HepG2 (cell line): ENCODE data around the gene NMRAL1. TPM values are rescaled to one million over a fixed set of nuclear protein-coding genes. Genes with fewer than 3 reads are reported as not detected.

Experiments
- CREM ChIP-seq, 2 experiments: sonication (generic) in 1 of 2; formaldehyde crosslinking in 1 of 2; IDR thresholded peaks; 2 replicates each; pipeline versions ENCODE4 v1.4.0 to v1.6.1; 2016 to 2020; ENCODE audit warnings: antibody characterized with exemption in 1 of 2, mild to moderate bottlenecking in 1 of 2, missing genetic modification reagents in 1 of 2
- DR1 ChIP-seq: sonication (generic); formaldehyde crosslinking; IDR thresholded peaks from 2 replicates; pipeline ENCODE4 v1.8.0; 2021; ENCODE audit warnings: mild to moderate bottlenecking, missing genetic modification reagents, inconsistent platforms
- ISL2 ChIP-seq: sonication (generic); formaldehyde crosslinking; IDR thresholded peaks from 2 replicates; pipeline ENCODE4 v1.5.0; 2020; ENCODE audit warnings: missing genetic modification reagents
- KDM5B ChIP-seq: sonication (generic); formaldehyde crosslinking; IDR thresholded peaks from 2 replicates; pipeline ENCODE4 v1.4.0; 2020; ENCODE audit warnings: missing genetic modification reagents, mild to moderate bottlenecking, borderline replicate concordance
- KIAA2018 ChIP-seq: sonication (generic); formaldehyde crosslinking; IDR thresholded peaks from 2 replicates; pipeline ENCODE4 v1.5.0; 2020; ENCODE audit warnings: mild to moderate bottlenecking, missing genetic modification reagents, borderline replicate concordance
- NCOA2 ChIP-seq: sonication (generic); formaldehyde crosslinking; IDR thresholded peaks from 2 replicates; pipeline ENCODE4 v1.8.0; 2022; ENCODE audit warnings: inconsistent platforms
- ZKSCAN1 ChIP-seq: fragments of 150-350 bp; IDR thresholded peaks from 2 replicates; pipeline ENCODE4 v1.6.1; 2014; ENCODE audit warnings: low read length
- ZNF232 ChIP-seq: sonication (generic); formaldehyde crosslinking; IDR thresholded peaks from 2 replicates; pipeline ENCODE4 v1.4.0; 2020; ENCODE audit warnings: missing genetic modification reagents, borderline replicate concordance
- ZNF280B ChIP-seq: sonication (generic); formaldehyde crosslinking; IDR thresholded peaks from 2 replicates; pipeline ENCODE4 v1.5.0; 2020; ENCODE audit warnings: missing genetic modification reagents, mild to moderate bottlenecking, borderline replicate concordance
- ZNF432 ChIP-seq: sonication (generic); formaldehyde crosslinking; IDR thresholded peaks from 2 replicates; pipeline ENCODE4 v1.5.0; 2020; ENCODE audit warnings: missing genetic modification reagents, mild to moderate bottlenecking, borderline replicate concordance
- ZNF704 ChIP-seq: sonication (generic); formaldehyde crosslinking; IDR thresholded peaks from 2 replicates; pipeline ENCODE4 v1.8.1; 2023; ENCODE audit warnings: mild to moderate bottlenecking, inconsistent platforms, moderate library complexity, missing genetic modification reagents, borderline replicate concordance
- ZNF772 ChIP-seq: sonication (generic); formaldehyde crosslinking; IDR thresholded peaks from 2 replicates; pipeline ENCODE4 v1.5.0; 2020; ENCODE audit warnings: mild to moderate bottlenecking, missing genetic modification reagents
- polyA plus RNA-seq, 8 experiments: library from polyadenylated mRNA; depleted of rRNA in 3 of 8; stranded (reverse) in 7 of 8; unstranded in 1 of 8; fragments of >200 nt; fragmentation: Illumina TruSeq in 4 of 8; extraction: Trizol in 4 of 8; gene quantifications; 2 replicates each; pipeline versions ENCODE4 v1.2.1 to v1.2.3, GENCODE V29; 2011 to 2016; ENCODE audit warnings: low read depth in 4 of 8, missing spikeins in 1 of 8, mixed read lengths in 1 of 8; ENCODE audit not compliant: insufficient read depth in 1 of 8
- total RNA-seq, 5 experiments: library from RNA; depleted of rRNA; stranded (reverse); fragments of >200 nt; fragmentation: Illumina TruSeq; extraction: Trizol; gene quantifications; 2 replicates each; pipeline ENCODE4 v1.2.3, GENCODE V29; 2016; ENCODE audit warnings: low read depth in 1 of 5
- TF ChIP-seq, protein P1 (sequence below): sonication (generic); formaldehyde crosslinking; IDR thresholded peaks from 2 replicates; pipeline ENCODE4 v1.5.0; 2020; ENCODE audit warnings: missing genetic modification reagents

NMRAL1 gene
- total and polyA plus RNA-seq, 2 of the 13 experiments (the other 11 are each of a cell fraction or from before 2014, with no cell fraction given), result 30.8 to 33.1 TPM

GRCh38 chr16:4461250-4462085, 13.0 kb downstream of the NMRAL1 start (continued):
- TF ChIP-seq ZNF704, result 0 out of 2 replicates have a peak, but pooled peaks have one; percentile 78
- TF ChIP-seq ISL2, result peak; percentile 31; the same call in 1 of the 2 replicates
- TF ChIP-seq ZNF772, result peak; percentile 21; the same call in 1 of the 2 replicates
- TF ChIP-seq ZNF232 (CRISPR knock-in tag), result 0 out of 2 replicates have a peak, but pooled peaks have one; percentile 9
- TF ChIP-seq NCOA2 (CRISPR knock-in tag), result peak; percentile 83
- TF ChIP-seq KDM5B (CRISPR knock-in tag), result peak; percentile 48; the same call in 1 of the 2 replicates
- TF ChIP-seq ZKSCAN1, result no peak
- no peak for TF ChIP-seq KIAA2018
- no peak for TF ChIP-seq DR1 (CRISPR knock-in tag)
- no peak for TF ChIP-seq ZNF432 (CRISPR knock-in tag)
- 0 out of 2 replicates have a peak, but pooled peaks have one; percentile 33 for TF ChIP-seq ZNF280B (CRISPR knock-in tag)
- TF ChIP-seq, protein P1, sequence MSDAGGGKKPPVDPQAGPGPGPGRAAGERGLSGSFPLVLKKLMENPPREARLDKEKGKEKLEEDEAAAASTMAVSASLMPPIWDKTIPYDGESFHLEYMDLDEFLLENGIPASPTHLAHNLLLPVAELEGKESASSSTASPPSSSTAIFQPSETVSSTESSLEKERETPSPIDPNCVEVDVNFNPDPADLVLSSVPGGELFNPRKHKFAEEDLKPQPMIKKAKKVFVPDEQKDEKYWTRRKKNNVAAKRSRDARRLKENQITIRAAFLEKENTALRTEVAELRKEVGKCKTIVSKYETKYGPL (CRISPR knock-in tag), result no peak; the same call in 1 of the 2 replicates
- TF ChIP-seq CREM (IDR thresholded peaks at IDR 0.05), result peak; percentile 78
- TF ChIP-seq CREM (CRISPR knock-in tag; IDR thresholded peaks at IDR 0.05), result no peak
